H1 (cell line): ENCODE results near the gene SLC2A13. TPM values are rescaled to one million over a fixed set of nuclear protein-coding genes. Genes with fewer than 3 reads are reported as not detected.

Experiments used
- CTCF ChIA-PET: fragments of 300-600 bp; sonication (Branson Sonifier 250); formaldehyde crosslinking; loops from one replicate; lab custom pipeline; 2021; ENCODE audit not compliant: partially characterized antibody; lab: Charles Lee
- POLR2A ChIA-PET: fragments of 300-600 bp; sonication (Branson Sonifier 250); formaldehyde crosslinking; loops from one replicate; lab custom pipeline; 2021; ENCODE audit warnings: inconsistent platforms; ENCODE audit not compliant: partially characterized antibody; lab: Charles Lee
- DNase-seq, 2 experiments: peaks; one replicate each; pipeline versions ENCODE4 v3.0.0 to v3.0.0-alpha.2; 2010 to 2022; ENCODE audit warnings: low spot score in 2 of 2, low read depth in 1 of 2, mixed read lengths in 1 of 2
- FAIRE-seq: peaks from 2 replicates; lab custom pipeline; 2011; peaks lifted over from hg19 to GRCh38; lab: Jason Lieb, UNC
- H2AFZ ChIP-seq: 2 replicates; pipeline ENCODE4 v1.8.1; 2012; ENCODE audit warnings: low read length, inconsistent platforms
- H2AK5ac ChIP-seq: 2 replicates; pipeline ENCODE4 v1.6.1; 2013; ENCODE audit warnings: low read depth, low read length
- H2BK120ac ChIP-seq: replicated peaks from 2 replicates; pipeline ENCODE3; 2013; ENCODE audit warnings: low read depth, low read length, inconsistent platforms
- H2BK12ac ChIP-seq: 2 replicates; pipeline ENCODE4 v1.6.1; 2013; ENCODE audit warnings: low read depth, low read length
- H2BK15ac ChIP-seq: 2 replicates; pipeline ENCODE4 v1.6.1; 2013; ENCODE audit warnings: low read length
- H2BK20ac ChIP-seq: 2 replicates; pipeline ENCODE4 v1.6.1; 2013; ENCODE audit warnings: low read length
- H2BK5ac ChIP-seq: 2 replicates; pipeline ENCODE4 v1.6.1; 2013; ENCODE audit warnings: low read depth, low read length
- H3K14ac ChIP-seq: 2 replicates; pipeline ENCODE4 v1.6.1; 2013; ENCODE audit warnings: inconsistent platforms; ENCODE audit not compliant: insufficient read length
- H3K18ac ChIP-seq: 2 replicates; pipeline ENCODE4 v1.6.1; 2013; ENCODE audit warnings: low read length; ENCODE audit errors: extremely low read depth
- H3K23ac ChIP-seq: 2 replicates; pipeline ENCODE4 v1.6.1; 2013; ENCODE audit warnings: inconsistent platforms; ENCODE audit not compliant: insufficient read length
- H3K23me2 ChIP-seq: 2 replicates; pipeline ENCODE4 v1.6.1; 2013; ENCODE audit warnings: low read depth, low read length
- H3K27ac ChIP-seq: 2 replicates; pipeline ENCODE4 v1.6.1; 2011; ENCODE audit warnings: low read depth, low read length, inconsistent platforms
- H3K27me3 ChIP-seq, 4 experiments: replicated peaks in 1 of 4; 1 replicate in 1 of 4; 2 replicates in 3 of 4; pipeline versions ENCODE4 v1.6.1 to v1.8.1; 2011 to 2013; ENCODE audit warnings: low read length in 3 of 4, mild to moderate bottlenecking in 3 of 4, inconsistent platforms in 2 of 4, mixed read lengths in 2 of 4, moderate library complexity in 1 of 4; ENCODE audit not compliant: control insufficient read depth in 3 of 4, insufficient read depth in 3 of 4; ENCODE audit errors: extremely low read depth in 1 of 4
- H3K36me3 ChIP-seq, 4 experiments: 2 replicates each; pipeline versions ENCODE4 v1.6.1 to v1.8.1; 2011 to 2013; ENCODE audit warnings: mild to moderate bottlenecking in 4 of 4, low read length in 3 of 4, moderate library complexity in 2 of 4, control low read depth in 1 of 4, inconsistent platforms in 1 of 4; ENCODE audit not compliant: insufficient read depth in 4 of 4, control insufficient read depth in 2 of 4
- H3K4ac ChIP-seq: replicated peaks from 2 replicates; pipeline ENCODE3; 2013; ENCODE audit warnings: low read length, low read depth, mixed read lengths, inconsistent platforms; ENCODE audit not compliant: insufficient read length
- H3K4me1 ChIP-seq, 4 experiments: replicated peaks in 1 of 4; 1 replicate in 1 of 4; 2 replicates in 3 of 4; pipeline versions ENCODE4 v1.6.1 to v1.8.1; 2011 to 2013; ENCODE audit warnings: low read length in 3 of 4, inconsistent platforms in 2 of 4, mixed read lengths in 1 of 4; ENCODE audit not compliant: insufficient read depth in 4 of 4, control insufficient read depth in 3 of 4
- H3K4me2 ChIP-seq, 2 experiments: 2 replicates each; pipeline versions ENCODE4 v1.6.1 to v1.8.1; 2011 to 2013; ENCODE audit warnings: low read depth in 2 of 2, low read length in 2 of 2, control low read depth in 1 of 2, inconsistent platforms in 1 of 2, mild to moderate bottlenecking in 1 of 2; ENCODE audit not compliant: insufficient read depth in 1 of 2
- H3K4me3 ChIP-seq, 4 experiments: fragments of 200-600, 300-600 bp in 1 of 4; sonication (generic), shearing (Covaris generic), sonication (Bioruptor Twin) in 1 of 4; 2 replicates each; pipeline versions ENCODE4 v1.5.1 to v1.8.1; 2011 to 2016; ENCODE audit warnings: low read length in 4 of 4, low read depth in 3 of 4, control low read depth in 2 of 4, inconsistent platforms in 2 of 4, mild to moderate bottlenecking in 2 of 4, mixed read lengths in 1 of 4, moderate library complexity in 1 of 4; ENCODE audit not compliant: insufficient read depth in 2 of 4; ENCODE audit errors: extremely low read depth in 1 of 4
- H3K56ac ChIP-seq: replicated peaks from 2 replicates; pipeline ENCODE3; 2013; ENCODE audit warnings: low read depth, mild to moderate bottlenecking, mixed read lengths, low read length, inconsistent platforms; ENCODE audit not compliant: insufficient read length
- H3K79me1 ChIP-seq: 2 replicates; pipeline ENCODE4 v1.6.1; 2013; ENCODE audit warnings: low read depth, low read length, control low read depth
- H3K79me2 ChIP-seq, 2 experiments: 2 replicates each; pipeline versions ENCODE4 v1.6.1 to v1.8.1; 2012 to 2013; ENCODE audit warnings: low read length in 2 of 2, mild to moderate bottlenecking in 2 of 2, inconsistent platforms in 1 of 2; ENCODE audit not compliant: insufficient read depth in 2 of 2, control insufficient read depth in 1 of 2
- H3K9ac ChIP-seq, 4 experiments: replicated peaks in 1 of 4; 1 replicate in 1 of 4; 2 replicates in 3 of 4; pipeline versions ENCODE4 v1.6.1 to v1.8.1; 2011 to 2013; ENCODE audit warnings: low read depth in 3 of 4, low read length in 3 of 4, control low read depth in 2 of 4, mild to moderate bottlenecking in 2 of 4, moderate library complexity in 2 of 4, inconsistent platforms in 1 of 4; ENCODE audit errors: extremely low read depth in 1 of 4
- H3K9me3 ChIP-seq, 2 experiments: 2 replicates each; pipeline versions ENCODE4 v1.6.1 to v1.8.1; 2012 to 2013; ENCODE audit warnings: mild to moderate bottlenecking in 2 of 2, moderate library complexity in 2 of 2, control low read depth in 1 of 2, inconsistent platforms in 1 of 2, low read depth in 1 of 2, low read length in 1 of 2, mixed read lengths in 1 of 2; ENCODE audit not compliant: insufficient read depth in 2 of 2
- H4K20me1 ChIP-seq, 2 experiments: replicated peaks in 1 of 2; 2 replicates each; pipeline versions ENCODE3 to v1.8.1; 2011 to 2013; ENCODE audit warnings: inconsistent platforms in 2 of 2, low read length in 2 of 2, mild to moderate bottlenecking in 1 of 2; ENCODE audit not compliant: insufficient read depth in 2 of 2, control insufficient read depth in 1 of 2
- H4K5ac ChIP-seq: 2 replicates; pipeline ENCODE4 v1.6.1; 2013; ENCODE audit warnings: low read length, low read depth, mixed read lengths, inconsistent platforms; ENCODE audit not compliant: insufficient read length
- H4K8ac ChIP-seq: 2 replicates; pipeline ENCODE4 v1.8.0; 2013; ENCODE audit warnings: mild to moderate bottlenecking, moderate library complexity, low read length, inconsistent platforms; ENCODE audit not compliant: insufficient read depth; ENCODE audit errors: extremely low read depth
- H4K91ac ChIP-seq: replicated peaks from 2 replicates; pipeline ENCODE3; 2013; ENCODE audit warnings: low read length, mixed read lengths, inconsistent platforms; ENCODE audit not compliant: insufficient read length
- MAFK ChIP-seq: IDR thresholded peaks from 2 replicates; pipeline ENCODE4 v1.6.1; 2012; ENCODE audit warnings: low read depth, mild to moderate bottlenecking, improper control_type of control experiment, low read length
- POLR2A ChIP-seq, 2 experiments: IDR thresholded peaks; 1 replicate in 1 of 2; 2 replicates in 1 of 2; pipeline ENCODE4 v1.6.1; 2011; ENCODE audit warnings: low read depth in 2 of 2, low read length in 2 of 2, mild to moderate bottlenecking in 2 of 2; ENCODE audit errors: control extremely low read depth in 1 of 2
- WGBS, 2 experiments: shearing (Covaris generic) in 1 of 2; methylation state at CpG; one replicate each; pipeline versions ENCODE4 v1.1.6 to v1.1.7; 2013 to 2015; ENCODE audit warnings: low lambda C conversion rate in 2 of 2, mixed read lengths in 2 of 2, inconsistent platforms in 1 of 2, low coverage in 1 of 2, missing lambda C conversion rate in 1 of 2; ENCODE audit not compliant: insufficient replicate concordance in 2 of 2, insufficient coverage in 1 of 2, insufficient read length in 1 of 2; ENCODE audit errors: extremely low coverage in 1 of 2, missing lambda C conversion rate in 1 of 2; 5-methylcytosine and 5-hydroxymethylcytosine counted together
- polyA plus RNA-seq, 7 experiments: library from polyadenylated mRNA; depleted of rRNA in 3 of 7; stranded (reverse) in 5 of 7; unstranded in 2 of 7; fragments of >200 nt in 5 of 7; fragments of 200-250 nt in 2 of 7; gene quantifications; 1 replicate in 5 of 7; 2 replicates in 1 of 7; 4 replicates in 1 of 7; pipeline versions ENCODE4 v1.2.1 to v1.2.3, GENCODE V29; 2011 to 2013; ENCODE audit warnings: missing spikeins in 2 of 7, mixed read lengths in 2 of 7
- total RNA-seq: library from RNA; stranded (reverse); fragmentation: NEBNext Ultra II Directional; extraction: Animal tissue kit (Norgen Biotek cat#: 25700); gene quantifications from 2 replicates; pipeline ENCODE4 v1.2.1, GENCODE V29; 2021

Gene SLC2A13
- total and polyA plus RNA-seq, 2 of the 8 experiments (the other 6 are each of a cell fraction or from before 2014, with no cell fraction given): 2.8 to 9.6 TPM

DNA sequence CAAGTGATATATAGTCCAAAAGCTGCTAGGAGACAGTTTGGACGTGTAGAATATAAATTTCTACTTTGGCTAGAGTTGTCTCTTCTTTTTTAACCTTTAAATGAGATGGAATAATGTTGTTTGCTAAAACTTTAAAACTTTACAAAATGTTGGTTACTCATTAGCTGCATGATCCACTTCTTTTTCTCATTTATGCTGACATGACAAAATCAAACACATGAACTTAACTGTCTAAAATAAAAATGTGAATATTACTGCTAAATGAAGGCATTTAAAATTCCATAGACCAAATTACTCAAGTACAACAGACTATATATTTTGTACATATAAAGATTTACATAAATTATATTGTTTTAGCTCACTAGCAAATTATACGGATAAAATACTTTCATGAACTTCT is 350.4 kb downstream of the SLC2A13 start:
- H3K9ac ChIP-seq: no peak overlapping the region
- DNase-seq (no peak), FAIRE-seq (no peak)
- H3K56ac ChIP-seq: no peak overlapping the region
- no peak overlapping the region for H4K5ac ChIP-seq
- H2BK12ac ChIP-seq: no peak overlapping the region
- no peaks in the 10 kb centered on the region for H3K79me1 ChIP-seq
- no peaks in the 10 kb centered on the region for H3K79me2 ChIP-seq
- H3K4me1 ChIP-seq: peaks cover 0 to 12% (median 5%) of the 10 kb centered on the region in 4 experiments; a peak in 4 of 7 replicates
- H2AK5ac ChIP-seq: no peak overlapping the region
- no peak overlapping the region for H2AFZ ChIP-seq
- no peaks in the 10 kb centered on the region for H3K23me2 ChIP-seq
- POLR2A ChIA-PET: no interaction called here
- 92% methylated on average over 2 of the region's 2 CpGs; no CpG with 5 or more reads in 1 of the 2 experiments for WGBS, 2 experiments
- TF ChIP-seq POLR2A (IDR thresholded peaks at IDR 0.05; ENCODE audit: control extremely low read depth in 1 of 2, low read depth in 2 of 2, low read length in 2 of 2) (no peak), MAFK (peak; percentile 99)
- H2BK120ac ChIP-seq: no peak overlapping the region
- no peak overlapping the region for H3K4me2 ChIP-seq
- H4K20me1 ChIP-seq: no peaks in the 10 kb centered on the region
- no peak overlapping the region for H3K23ac ChIP-seq
- H3K36me3 ChIP-seq: no peaks in the 10 kb centered on the region
- H4K91ac ChIP-seq: no peak overlapping the region
- H2BK15ac ChIP-seq: no peak overlapping the region
- no peak overlapping the region for H3K14ac ChIP-seq
- CTCF ChIA-PET: interaction anchor here (1.2 kb wide), 1 partner anchor 10 kb away, joined by 3 read pairs; no protein-coding TSS in a partner anchor
- no peak overlapping the region for H2BK5ac ChIP-seq
- no peaks in the 10 kb centered on the region for H3K9me3 ChIP-seq
- no peak overlapping the region for H3K4me3 ChIP-seq
- no peak overlapping the region for H3K18ac ChIP-seq
- H3K4ac ChIP-seq: no peak overlapping the region
- H4K8ac ChIP-seq: no peak overlapping the region
- no peaks in the 10 kb centered on the region for H3K27me3 ChIP-seq
- H3K27ac ChIP-seq: no peak overlapping the region
- H2BK20ac ChIP-seq: no peak overlapping the region
